Natural killer cell (primary cell): ENCODE measurements around the gene CRNKL1. TPM values are rescaled to one million over a fixed set of nuclear protein-coding genes. Genes with fewer than 3 reads are reported as not detected.
A peak's percentile ranks its signal among the peaks of the same experiment; 100 is the strongest.

Source experiments
- ATAC-seq, 3 donors: fragments of 150-1000 bp in 2 of 3; fragments of 200-7000 bp in 1 of 3; cut with Tn5 transposase; 1 replicate in 1 of 3; 2 replicates in 2 of 3; pipeline ENCODE4 v1.10.0; 2021; ENCODE audit warnings: mild to moderate bottlenecking in 2 of 3, moderate library complexity in 2 of 3
- DNase-seq, 2 donors: peaks; one replicate each; pipeline versions ENCODE4 v3.0.0 to v3.0.0-alpha.2; 2013 to 2021; ENCODE audit warnings: mixed read lengths in 1 of 2
- H3K27ac ChIP-seq: one replicate; pipeline ENCODE4 v1.5.1; 2013; ENCODE audit warnings: mild to moderate bottlenecking, low read length
- H3K27me3 ChIP-seq: one replicate; pipeline ENCODE4 v1.6.1; 2013; ENCODE audit warnings: low read length; ENCODE audit not compliant: control insufficient read depth, insufficient read depth
- H3K36me3 ChIP-seq: one replicate; pipeline ENCODE4 v1.6.1; 2013; ENCODE audit warnings: low read length; ENCODE audit not compliant: control insufficient read depth, insufficient read depth
- H3K4me1 ChIP-seq: one replicate; pipeline ENCODE4 v1.6.1; 2013; ENCODE audit warnings: low read length; ENCODE audit not compliant: control insufficient read depth, insufficient read depth
- H3K4me3 ChIP-seq: one replicate; pipeline ENCODE4 v1.5.1; 2013; ENCODE audit warnings: low read length
- H3K9me3 ChIP-seq: one replicate; pipeline ENCODE4 v1.6.1; 2013; ENCODE audit warnings: low read length; ENCODE audit not compliant: control insufficient read depth, insufficient read depth
- H3K27ac Mint-ChIP-seq, 2 donors: one replicate each; pipeline ENCODE4 v1.8.0; 2022; ENCODE audit warnings: mild to moderate bottlenecking in 2 of 2, mixed read lengths in 2 of 2, moderate library complexity in 1 of 2
- H3K27me3 Mint-ChIP-seq, 2 donors: one replicate each; pipeline ENCODE4 v1.8.0; 2022; ENCODE audit warnings: low read depth in 2 of 2, mixed read lengths in 2 of 2
- H3K36me3 Mint-ChIP-seq: one replicate; pipeline ENCODE4 v1.8.0; 2022; ENCODE audit warnings: mixed read lengths
- H3K4me1 Mint-ChIP-seq, 2 donors: one replicate each; pipeline ENCODE4 v1.8.0; 2022; ENCODE audit warnings: mixed read lengths in 2 of 2
- H3K4me3 Mint-ChIP-seq: one replicate; pipeline ENCODE4 v1.8.0; 2022; ENCODE audit warnings: mild to moderate bottlenecking, moderate library complexity, mixed read lengths
- H3K9me3 Mint-ChIP-seq, 2 donors: one replicate each; pipeline ENCODE4 v1.8.0; 2022; ENCODE audit warnings: mixed read lengths in 2 of 2
- CTCF ChIP-seq: fragments of 200-600 bp; IDR thresholded peaks from one replicate; pipeline ENCODE4 v1.8.0; 2022; ENCODE audit warnings: antibody characterized with exemption
- WGBS: methylation state at CpG from one replicate; pipeline ENCODE4 v1.1.7; 2013; ENCODE audit warnings: missing lambda C conversion rate; ENCODE audit not compliant: insufficient coverage; 5-methylcytosine and 5-hydroxymethylcytosine counted together
- intact Hi-C: fragments of 100-400 bp; cut with micrococcal nuclease; formaldehyde crosslinking; loops from one replicate; pipeline ENCODE4 v1.14.2; 2022
- total RNA-seq, 4 donors: library from RNA; stranded (reverse); fragments of 120-200 nt in 1 of 4; gene quantifications; one replicate each; pipeline versions ENCODE4 v1.2.3 to v1.2.4, GENCODE V29; 2013 to 2022

Gene CRNKL1
- total RNA-seq, 3 donors from 2014 or later (not counting 1 experiment from before 2014, with no cell fraction given): 30.8 to 34.5 (median 31.6) TPM

GRCh38 chr20:20003031-20003954, 49.0 kb downstream of the CRNKL1 start:
- Mint-ChIP-seq H3K36me3 (no peaks in the 10 kb centered on the region), H3K27me3 (peaks cover 33 to 71% of the 10 kb centered on the region in 2 donors), H3K4me1 (peaks cover 13 to 20% of the 10 kb centered on the region in 2 donors), H3K4me3 (peak overlapping the region; percentile 11), H3K9me3 (no peaks in the 10 kb centered on the region), H3K27ac (no peak overlapping the region)
- ATAC-seq: peak; percentile 30 to 36 (median 32)
- intact Hi-C loops: no loop called here
- WGBS: 17% methylated on average over 11 of the region's 23 CpGs
- DNase-seq: peak in 1 of 2 donors; percentile 32
- Histone ChIP-seq H3K4me1 (peaks cover 23% of the 10 kb centered on the region), H3K4me3 (no peak overlapping the region), H3K27me3 (no peaks in the 10 kb centered on the region), H3K36me3 (no peaks in the 10 kb centered on the region), H3K9me3 (no peaks in the 10 kb centered on the region), H3K27ac (no peak overlapping the region)
- TF ChIP-seq CTCF: no peak

GRCh38 chr20:20002101-20002998, 49.9 kb downstream of the CRNKL1 start:
- peaks cover 13 to 20% of the 10 kb centered on the region in 2 donors for H3K4me1 Mint-ChIP-seq
- no peak overlapping the region for H3K4me3 Mint-ChIP-seq
- H3K36me3 ChIP-seq: no peaks in the 10 kb centered on the region
- H3K27me3 ChIP-seq: no peaks in the 10 kb centered on the region
- peaks cover 33 to 62% of the 10 kb centered on the region in 2 donors for H3K27me3 Mint-ChIP-seq
- WGBS: 81% methylated on average over 9 of the region's 9 CpGs
- no peaks in the 10 kb centered on the region for H3K36me3 Mint-ChIP-seq
- no peaks in the 10 kb centered on the region for H3K9me3 ChIP-seq
- no peak for ATAC-seq
- DNase-seq: no peak
- no peaks in the 10 kb centered on the region for H3K9me3 Mint-ChIP-seq
- intact Hi-C loops: no loop called here
- no peak overlapping the region for H3K4me3 ChIP-seq
- no peak for TF ChIP-seq CTCF
- H3K27ac Mint-ChIP-seq: no peak overlapping the region
- no peak overlapping the region for H3K27ac ChIP-seq
- H3K4me1 ChIP-seq: peaks cover 23% of the 10 kb centered on the region

- DNase-seq: no peak
- Histone ChIP-seq H3K27me3 (no peaks in the 10 kb centered on the region), H3K36me3 (no peaks in the 10 kb centered on the region), H3K4me3 (no peak overlapping the region), H3K27ac (no peak overlapping the region), H3K9me3 (no peaks in the 10 kb centered on the region), H3K4me1 (peaks cover 23% of the 10 kb centered on the region)
- ATAC-seq: peak in 1 of 3 donors; percentile 47
- peaks cover 33 to 57% of the 10 kb centered on the region in 2 donors for H3K27me3 Mint-ChIP-seq
- no peak overlapping the region for H3K4me3 Mint-ChIP-seq
- H3K9me3 Mint-ChIP-seq: no peaks in the 10 kb centered on the region
- TF ChIP-seq CTCF: no peak
- no peaks in the 10 kb centered on the region for H3K36me3 Mint-ChIP-seq
- WGBS: 66% methylated on average over 14 of the region's 14 CpGs
- H3K4me1 Mint-ChIP-seq: peaks cover 13 to 20% of the 10 kb centered on the region in 2 donors
- intact Hi-C loops: no loop called here
- H3K27ac Mint-ChIP-seq: no peak overlapping the region
Observed at GRCh38 chr20:20000211-20000968, 51.9 kb downstream of the CRNKL1 start.
